OCI-LY1 (cell line): ENCODE measurements around the gene KNG1.

Experiments used
- CTCF ChIP-seq: fragments of 200-600 bp; sonication (generic), shearing (Covaris generic); IDR thresholded peaks from 2 replicates; pipeline ENCODE4 v1.5.1; 2017; ENCODE audit warnings: mild to moderate bottlenecking, antibody characterized with exemption, low read length, moderate library complexity, mixed read lengths
- EZH2 ChIP-seq: fragments of 200-600 bp; sonication (generic), shearing (Covaris generic); IDR thresholded peaks from 2 replicates; pipeline ENCODE4 v1.8.0; 2017; ENCODE audit warnings: borderline replicate concordance, mixed run types, mild to moderate bottlenecking, antibody characterized with exemption, low read length, moderate library complexity, mixed read lengths

- peak; percentile 31; the same call in 1 of the 2 replicates for TF ChIP-seq CTCF
- TF ChIP-seq EZH2 = no peak
These were observed 55.1 kb downstream of the KNG1 start for GRCh38 chr3:186772281-186772694.
